Stimulated activated CD4-positive, alpha-beta T cell treated with anti-CD3 and anti-CD28 coated beads, Interleukin-1b, Interleukin-23, amount 100 ng/mL, for 4 hours (primary cell): ENCODE measurements around the gene PHACTR3.

Source experiments
- DNase-seq, 2 donors: peaks; one replicate each; pipeline ENCODE4 v3.0.0-alpha.2; 2020; ENCODE audit warnings: low read depth in 2 of 2

Gene PHACTR3

DNA sequence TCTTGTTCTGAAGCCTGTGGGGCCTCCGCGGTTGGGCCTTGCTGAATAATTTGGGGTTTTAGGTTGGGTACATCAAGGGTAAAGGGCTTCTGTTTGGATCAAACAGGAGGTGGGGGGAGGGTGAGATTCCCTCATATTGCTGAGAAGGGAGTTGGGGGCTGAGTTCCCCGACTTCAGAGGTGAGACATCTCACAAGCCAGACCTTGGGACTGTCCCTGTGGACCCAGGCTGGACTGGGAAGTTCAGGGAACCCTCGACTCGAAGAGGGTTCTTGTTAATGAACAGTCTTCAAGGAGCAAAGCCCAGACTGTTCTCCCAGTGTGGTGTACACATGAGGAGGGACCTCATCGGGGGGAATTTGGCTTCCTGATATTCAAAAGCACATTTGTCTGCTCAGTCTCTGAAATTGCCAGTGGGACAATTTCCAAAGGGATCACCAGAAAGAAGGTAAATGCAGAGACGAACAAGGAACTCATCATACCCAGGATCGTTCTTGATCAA is 210.6 kb downstream of the PHACTR3 start:
- no peak for DNase-seq

DNA sequence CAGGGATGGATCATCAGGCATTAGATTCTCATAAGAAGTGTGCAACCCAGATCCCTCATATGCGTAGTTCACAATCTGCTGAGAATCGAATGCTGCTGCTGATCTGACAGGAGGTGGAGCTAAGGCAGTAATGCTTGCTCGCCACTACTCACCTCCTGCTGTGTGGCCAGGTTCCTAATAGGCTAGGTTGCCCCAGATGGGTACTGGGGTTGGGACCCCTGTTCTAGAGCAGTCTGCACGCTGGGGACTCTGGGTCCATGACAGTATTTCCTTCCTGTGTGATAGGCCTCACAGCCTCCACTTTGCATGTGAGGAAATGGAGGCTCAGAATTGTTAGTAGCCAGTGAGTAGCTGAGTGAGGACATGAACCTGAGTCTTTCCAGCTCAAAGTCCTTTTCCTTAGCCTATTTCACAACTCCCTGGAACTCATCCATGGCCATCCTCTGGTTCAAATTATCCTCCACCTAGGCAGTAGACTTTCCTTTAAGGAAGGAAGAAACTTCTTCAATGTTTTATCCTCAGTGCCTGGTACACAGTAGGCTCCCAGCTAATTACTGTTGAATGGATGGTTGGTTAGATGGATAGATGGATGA is 211.9 kb downstream of the PHACTR3 start:
- no peak for DNase-seq

DNA sequence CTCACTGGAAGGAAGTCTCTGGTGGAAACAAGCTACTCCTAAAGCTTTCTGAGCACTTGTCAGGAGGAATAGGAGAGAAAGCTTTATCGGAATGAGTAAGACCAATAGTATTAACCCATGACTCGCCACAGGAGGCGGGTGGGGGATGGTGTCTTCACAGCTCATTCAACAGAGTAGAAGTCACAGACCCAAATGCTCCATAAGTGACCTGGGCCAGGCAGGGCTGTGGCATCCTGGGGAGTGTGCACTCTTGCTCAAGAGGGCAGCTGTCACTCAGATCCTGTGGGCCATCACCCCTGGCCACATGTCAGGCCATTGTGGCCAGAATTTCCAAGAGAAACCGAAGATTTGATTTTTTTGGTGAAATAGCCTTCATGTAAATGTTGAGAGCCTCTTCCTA is 213.1 kb downstream of the PHACTR3 start:
- DNase-seq = no peak

DNA sequence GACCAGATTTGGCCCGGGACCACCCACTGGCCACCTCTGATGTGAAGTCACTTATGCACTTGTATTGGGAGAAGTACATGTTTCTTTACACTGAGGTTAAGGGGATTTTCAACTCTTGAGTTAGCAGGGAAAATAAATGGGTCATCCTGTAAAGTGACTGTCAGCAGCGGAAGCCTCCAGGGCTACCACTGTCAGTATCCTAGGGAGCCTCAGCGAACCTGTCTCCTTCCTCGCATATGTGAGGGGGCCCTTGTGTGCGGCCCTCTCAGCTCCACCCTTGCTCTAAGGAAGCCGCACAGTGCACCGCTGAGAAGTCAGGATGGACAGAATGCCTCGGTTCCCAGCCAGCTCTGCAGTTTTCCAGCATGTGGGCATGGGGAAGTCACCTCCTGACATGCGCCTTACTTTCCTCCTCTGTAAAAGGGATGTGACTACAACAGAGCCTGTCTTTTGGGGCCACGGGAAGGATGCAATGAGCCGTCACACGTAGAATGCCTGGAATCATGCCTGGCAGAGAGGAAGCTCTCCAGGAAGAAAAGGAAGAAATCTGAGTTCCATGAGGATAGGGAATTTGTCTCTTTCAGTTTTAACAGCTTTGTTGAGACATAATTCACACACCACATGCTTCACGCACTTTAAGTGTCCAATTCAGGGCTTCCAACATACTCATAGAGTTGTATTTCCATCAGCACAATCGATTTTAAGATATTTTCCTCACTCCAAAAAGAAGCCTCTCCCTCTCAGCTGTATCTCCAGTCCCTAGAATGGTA is 213.7 kb downstream of the PHACTR3 start:
- DNase-seq = no peak

DNA sequence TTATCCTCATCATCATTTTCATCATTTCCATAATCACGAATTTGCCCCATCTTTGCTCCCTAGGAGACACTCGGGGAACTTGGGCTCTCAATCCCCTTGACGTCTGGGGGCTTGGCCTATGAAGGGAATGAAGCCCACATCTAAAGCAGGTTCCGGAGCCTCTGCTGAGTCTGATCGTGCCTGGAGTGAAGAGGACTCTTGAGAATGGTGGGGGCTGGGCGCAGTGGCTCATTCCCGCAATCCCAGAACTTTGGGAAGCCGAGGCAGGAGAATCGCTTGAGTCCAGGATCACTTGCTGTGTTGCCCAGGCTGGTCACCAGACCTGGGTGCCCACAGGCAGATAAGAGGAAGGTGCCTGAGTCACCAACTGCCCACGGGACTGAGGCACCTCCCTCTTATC is 214.6 kb downstream of the PHACTR3 start:
- DNase-seq = no peak

DNA sequence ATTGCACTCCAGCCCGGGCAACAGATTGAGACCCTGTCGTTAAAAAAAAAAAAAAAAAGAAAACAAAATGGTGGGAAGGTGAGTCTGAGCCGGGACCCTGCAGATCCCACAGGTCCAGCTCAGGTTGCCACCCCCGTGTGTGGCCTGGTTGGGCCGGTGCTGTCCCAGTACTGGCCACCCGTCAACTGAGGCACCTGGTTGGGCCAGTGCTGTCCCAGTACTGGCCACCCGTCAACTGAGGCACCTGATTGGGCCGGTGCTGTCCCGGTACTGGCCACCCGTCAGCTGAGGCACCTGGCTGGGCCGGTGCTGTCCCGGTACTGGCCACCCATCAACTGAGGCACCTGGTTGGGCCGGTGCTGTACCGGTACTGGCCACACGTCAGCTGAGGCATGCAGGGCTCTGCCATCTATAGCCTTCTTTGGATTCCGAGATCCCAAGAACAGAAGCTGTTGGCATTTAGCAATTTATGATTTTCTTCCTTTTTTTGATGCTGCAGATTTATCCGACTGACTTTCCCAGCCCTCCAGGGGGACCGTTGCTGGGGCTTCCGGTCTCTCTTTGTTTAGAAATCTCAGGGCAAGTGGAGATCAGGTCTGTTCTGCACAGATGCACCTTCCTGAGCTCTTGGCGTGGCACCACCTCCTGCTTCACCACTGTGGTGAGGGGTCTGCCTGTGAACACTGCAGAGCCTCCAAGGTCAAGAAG is 215.3 kb downstream of the PHACTR3 start:
- DNase-seq = no peak

DNA sequence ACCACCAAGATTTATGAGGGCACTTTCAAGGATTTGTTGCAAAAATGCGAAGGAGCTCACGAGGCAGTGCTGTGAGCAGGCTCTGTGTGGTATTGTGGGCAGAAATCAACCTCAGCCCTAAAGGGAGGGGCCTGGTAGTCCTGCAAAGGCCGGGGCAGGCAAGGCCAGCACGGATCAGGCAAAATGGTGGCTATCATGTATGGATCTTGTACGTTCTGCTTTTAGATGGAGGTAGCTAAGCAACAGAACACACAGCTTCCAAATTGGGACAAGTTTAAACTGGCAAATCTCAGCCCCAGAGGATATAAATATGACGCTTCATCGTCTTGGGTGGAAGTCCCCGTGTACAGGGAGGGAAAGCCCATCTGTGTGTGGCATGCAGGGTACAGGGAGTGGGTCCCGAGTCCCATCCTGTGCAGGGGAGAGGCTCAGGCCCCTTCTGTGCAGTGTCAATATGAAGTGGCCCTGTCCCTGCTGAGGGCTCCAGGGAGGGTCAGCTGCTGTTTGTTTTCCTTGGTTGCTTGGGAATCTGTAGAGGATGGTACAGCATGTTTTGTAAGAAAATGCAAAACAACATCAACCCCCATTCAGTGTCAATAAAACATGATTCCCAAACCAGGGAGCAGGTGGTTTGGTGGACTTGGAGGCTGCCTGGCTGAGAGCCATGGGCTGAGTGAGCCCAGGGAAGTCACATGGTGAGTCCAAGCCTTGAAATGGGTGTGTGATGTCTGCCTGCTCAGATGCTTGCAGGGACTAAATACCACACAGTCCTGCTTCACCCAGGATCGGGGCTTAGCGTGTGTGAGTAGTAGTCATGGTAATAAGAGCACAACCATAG is 216.1 kb downstream of the PHACTR3 start:
- DNase-seq = no peak

DNA sequence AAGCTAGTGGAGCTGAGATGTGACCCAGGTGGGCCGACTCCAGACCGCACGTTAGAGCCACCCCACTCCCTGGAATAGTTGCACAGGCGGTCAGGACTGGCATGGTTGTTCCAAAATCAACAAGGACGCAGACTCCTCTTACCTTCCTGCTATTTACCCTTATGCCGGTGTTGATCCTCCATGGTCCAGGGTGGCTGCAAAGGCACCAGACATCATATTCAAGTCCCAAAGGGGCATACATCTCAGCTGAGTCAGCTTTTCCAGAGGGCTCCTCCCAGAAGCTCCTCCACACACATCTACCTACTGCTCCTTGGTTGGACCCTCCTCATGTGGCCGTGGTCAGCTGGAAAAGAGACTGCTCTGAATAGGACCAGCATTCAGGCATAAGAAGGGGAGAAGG is 216.9 kb downstream of the PHACTR3 start:
- DNase-seq = no peak

DNA sequence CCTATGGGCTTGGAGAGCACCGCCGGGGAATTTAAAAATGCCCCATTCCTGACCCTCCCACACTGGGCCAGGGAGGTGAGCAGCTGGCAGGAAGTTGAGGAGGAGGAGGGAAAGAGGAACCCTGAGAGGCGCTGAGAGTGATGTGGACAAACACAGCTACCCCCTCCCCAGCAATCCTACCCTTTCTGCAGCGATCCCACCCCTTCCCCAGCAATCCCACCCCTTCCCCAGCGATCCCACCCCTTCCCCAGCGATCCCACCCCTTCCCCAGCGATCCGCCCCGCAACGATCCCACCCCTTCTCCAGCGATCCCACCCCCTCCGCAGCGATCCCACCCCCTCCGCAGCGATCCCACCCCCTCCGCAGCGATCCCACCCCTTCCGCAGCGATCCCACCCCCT is 217.4 kb downstream of the PHACTR3 start:
- no peak for DNase-seq

DNA sequence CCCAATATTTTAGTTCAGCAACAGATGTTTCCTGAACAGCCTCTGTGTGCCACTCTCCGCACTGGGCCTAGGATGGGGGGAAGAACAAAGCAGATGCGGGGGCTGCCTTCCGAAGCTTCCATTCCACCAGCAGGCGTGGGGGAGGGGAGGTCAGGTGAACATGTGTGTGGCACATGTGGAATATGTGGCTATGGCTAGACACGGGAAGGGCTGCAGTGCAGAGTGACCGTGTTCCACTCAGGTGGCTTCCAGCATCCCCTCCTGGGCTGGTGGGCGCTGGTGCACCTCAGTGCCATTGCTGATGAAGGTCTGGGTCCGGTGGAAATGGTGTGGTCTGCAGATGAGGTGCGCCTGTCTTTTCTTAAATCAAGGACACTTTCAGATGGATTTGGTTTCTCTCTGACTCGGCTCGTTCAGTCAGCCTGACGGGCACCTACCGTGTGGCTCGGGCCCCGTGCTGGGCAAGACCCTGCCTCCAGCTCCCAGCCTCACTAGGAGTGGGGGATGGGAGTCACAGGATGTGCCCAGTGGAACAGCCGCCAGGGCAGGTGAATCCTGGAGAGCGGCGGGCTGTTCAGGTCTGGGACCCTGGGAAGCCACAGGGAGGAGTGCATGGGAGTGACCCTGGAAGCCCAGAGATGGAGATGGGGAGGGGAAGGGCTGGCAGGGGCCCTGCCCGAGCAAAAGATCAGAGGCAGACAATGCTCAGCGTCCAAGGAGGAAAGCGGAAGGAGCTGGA is 218.1 kb downstream of the PHACTR3 start:
- no peak for DNase-seq

DNA sequence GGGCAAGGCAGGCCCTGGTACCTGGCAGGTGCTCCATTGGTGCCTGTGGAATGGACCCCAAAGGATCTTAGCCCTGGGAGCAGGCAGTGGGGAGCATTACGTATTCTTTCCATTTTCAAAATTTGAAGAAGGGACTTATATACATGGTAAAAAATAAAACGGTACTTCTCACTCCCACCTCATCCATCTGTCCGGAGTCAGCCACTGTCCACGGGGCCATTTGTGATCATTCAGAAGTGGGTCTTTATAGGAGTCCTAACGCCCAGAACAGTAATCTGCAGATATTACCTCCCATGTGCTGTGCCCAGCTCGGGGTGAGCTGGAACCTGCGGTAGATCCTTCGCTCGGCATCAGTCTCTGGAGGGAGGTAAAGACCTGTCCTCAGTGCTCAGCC is 218.7 kb downstream of the PHACTR3 start:
- no peak for DNase-seq

DNA sequence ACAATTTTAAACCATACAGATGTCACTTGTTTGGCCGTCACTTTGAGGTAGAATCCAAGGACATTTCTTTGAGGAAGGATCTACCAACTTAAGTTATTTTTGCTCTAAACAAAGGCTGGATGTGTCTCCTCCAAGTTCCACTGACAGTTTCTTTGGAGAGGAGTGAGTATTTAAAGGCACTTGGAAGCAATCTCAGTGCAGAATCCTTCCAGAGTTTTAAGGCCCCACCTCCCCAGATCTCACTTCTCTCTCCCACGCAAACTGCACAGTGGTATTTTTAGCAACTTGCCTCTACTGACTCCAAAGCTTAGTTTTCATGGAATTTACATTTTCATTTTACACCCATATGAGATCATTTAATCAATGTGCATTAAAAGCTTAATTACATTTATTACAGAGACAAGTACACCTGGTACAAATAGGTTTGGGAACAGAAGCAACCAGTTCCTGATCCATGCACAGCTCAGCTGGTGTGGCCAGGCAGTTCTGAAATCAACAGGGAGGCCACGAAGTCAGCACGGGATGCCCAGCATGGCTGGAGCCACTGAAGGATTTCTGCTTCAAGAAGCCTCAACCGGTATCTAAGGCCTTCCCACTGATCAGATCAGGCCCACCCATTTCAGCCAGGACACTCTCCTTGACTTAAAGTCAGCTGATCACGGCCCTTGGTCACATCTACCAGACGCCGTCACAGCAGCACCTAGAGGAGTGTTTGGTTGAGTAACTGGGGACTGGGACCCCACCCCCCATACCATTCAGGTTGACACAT is 219.3 kb downstream of the PHACTR3 start:
- no peak for DNase-seq

DNA sequence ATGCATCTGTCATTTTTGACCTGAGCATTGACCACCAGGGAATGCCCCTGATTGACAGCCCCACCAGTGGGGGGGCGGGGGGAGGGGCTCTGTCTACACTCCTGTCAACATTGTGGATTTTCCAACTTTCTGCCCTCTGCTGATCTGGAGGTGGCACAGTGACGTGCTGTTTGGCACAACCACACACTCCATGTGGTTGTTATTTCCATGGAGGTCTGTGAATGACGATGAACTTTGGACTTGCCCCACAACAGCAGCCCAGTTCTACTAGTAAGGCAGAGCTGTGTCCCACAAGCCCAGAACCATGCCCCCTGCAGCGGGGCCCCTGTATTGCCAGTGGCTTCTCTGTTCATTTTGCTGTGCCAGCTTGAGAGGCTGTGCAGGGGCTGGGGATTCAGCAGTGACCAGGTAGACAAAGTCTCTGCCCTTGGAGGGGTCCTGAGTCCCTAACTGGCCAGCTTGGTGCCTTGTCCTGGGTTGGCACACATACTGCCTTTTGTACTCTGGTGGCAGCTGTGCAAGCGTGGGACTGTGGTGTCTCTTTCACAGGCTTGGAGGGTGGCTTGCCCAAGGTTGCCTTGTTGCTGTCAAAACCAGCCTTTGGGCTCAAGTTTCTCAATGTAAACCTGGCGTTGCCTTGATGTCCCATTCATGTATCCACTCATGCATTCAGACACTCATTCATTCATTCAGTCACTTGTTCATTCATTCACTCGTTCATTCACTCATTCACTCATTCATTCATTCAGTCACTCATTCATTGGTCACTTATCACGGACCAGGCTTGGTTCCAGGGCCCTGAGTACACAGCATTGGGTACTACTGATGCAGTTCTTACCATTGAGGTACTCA is 220.6 kb downstream of the PHACTR3 start:
- no peak for DNase-seq

DNA sequence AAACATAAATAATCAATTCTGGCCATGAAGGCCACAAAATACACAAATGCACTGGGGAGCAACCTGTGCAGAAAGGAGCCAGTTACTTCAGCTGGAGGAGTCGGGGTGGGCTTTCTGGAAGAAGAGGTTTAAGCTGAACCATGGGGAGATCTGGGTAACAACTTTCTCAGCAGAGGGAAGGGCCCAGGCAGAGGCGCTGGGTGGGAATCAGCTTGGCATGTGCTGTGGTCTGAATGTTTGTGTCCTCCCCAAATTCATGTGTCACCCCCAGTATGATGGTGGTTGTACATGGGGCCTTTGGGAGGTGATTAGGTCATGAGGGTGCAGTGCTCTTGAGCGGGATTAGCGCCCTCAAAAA is 221.2 kb downstream of the PHACTR3 start:
- no peak for DNase-seq

DNA sequence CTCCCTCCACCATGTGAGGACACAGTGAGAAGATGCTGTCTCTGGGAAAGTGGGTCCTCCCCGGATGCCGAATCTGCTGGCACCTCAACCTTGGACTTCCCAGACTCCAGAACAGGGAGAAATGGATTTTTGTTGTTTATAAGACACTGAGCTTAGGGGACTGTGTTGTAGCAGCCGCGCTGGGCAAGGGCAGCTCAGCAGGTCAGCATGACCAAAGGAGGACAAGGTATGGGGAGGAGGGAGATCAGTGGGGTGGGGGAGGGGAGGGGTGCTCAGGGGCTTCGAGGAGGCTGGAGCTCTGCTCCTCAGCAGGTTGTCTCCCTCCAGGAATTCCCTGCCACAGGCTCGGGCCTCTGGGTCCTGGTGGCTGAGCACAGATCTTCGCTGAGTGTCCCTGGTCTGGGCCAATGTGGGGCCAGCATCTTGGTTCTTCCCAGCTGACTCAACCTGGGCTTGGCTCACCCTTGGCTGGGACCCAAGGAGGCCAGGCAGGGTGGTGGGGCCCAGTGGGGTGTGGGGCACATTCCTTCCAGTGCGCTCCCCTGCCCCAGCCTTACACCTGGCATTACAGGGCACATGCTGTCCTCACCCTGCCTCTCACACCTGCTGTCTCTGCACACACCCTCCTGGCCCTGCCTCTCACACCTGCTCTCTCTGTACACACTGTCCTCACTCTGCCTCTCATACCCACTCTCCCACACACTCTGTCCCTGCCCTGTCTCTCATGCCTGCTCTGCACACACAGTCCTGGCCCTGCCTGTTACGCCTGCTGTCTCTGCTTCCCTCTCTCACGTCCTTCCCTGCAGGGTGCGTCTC is 221.8 kb downstream of the PHACTR3 start:
- DNase-seq = no peak

DNA sequence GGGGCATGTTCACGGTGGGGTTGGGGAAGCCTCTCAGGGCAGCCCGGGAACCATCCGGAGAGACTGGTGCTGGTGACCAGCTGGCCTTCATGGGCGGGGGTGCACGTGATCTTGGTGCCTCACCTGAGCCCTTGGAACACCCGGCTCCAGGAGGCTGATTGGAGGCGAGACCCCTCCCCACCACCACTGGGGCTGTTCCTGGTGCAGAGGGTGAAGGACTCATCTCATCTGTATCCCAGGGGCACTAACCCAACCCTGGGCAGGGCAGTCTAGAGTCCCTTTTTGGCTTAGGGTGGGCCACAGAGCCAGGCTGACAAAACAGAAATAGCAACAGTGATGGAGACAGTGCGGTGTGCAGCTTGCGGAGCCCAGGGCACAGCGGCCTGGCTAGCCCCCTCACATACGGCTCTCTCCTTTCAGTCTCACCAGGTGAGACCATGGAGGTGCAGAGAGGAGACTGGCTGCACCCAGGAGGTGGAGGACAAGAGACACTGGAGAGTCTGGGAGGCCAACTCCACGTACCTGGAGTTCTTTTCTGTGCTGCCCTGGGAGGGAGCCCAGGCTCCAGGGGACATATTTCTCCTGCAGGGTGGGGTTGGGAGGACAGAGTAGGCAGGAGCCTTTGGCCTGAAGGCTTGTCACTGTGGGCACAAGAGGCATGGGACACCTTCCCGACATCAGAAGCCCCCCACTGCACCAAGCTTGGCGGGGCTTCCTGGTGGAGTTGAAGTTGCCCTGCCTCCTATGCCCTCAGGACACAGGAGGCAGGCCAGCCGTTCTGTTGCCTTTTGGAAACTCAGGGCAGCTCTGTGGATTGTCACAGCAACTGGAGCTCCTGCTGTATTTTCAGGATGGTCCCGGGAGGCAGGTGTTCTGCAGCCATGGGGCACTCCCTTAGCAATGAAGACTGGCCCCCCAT is 223.1 kb downstream of the PHACTR3 start:
- no peak for DNase-seq

DNA sequence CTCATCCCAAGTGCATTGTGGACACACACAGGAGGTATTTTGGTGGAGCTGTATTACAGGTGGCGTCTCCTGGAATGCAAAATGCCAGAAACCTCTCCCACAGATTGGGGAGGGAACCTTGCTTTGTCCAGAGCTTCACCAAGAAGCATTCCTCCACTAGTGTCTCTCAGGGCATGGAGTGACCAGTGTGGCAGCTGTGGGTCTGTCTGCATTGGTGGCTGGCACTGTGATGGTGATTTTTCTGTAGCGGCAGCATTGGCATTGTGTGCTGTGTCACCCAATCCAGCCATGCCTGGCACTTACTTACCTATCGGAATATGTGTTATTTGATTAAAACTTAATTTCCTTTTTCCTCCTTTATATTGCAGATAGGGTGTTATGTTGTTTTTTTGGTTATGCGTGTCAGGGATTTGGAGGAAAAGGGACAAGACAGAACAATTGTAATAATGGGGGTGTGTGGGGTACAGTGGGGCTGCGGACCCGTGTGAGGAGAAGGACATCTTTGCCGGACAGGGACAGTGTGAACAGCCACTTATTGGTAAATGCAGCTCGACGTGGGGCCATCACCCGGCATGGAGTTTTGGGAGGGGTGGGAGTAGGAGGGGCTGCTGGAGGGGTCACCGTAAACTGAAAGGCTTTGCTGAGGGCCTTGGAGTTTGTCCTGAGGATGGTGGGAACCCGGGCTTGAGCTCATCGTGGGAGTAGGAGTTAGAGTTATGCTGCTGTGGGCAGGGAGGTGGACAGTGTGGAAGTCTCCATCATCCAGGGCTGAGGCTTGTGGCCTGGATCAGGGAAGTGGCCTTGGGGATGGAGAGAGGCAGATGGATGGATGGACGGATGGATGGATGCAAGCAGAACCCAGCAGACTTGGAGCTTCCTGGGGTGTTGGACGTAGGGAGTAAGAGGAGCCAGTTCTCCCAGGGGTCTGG is 224.0 kb downstream of the PHACTR3 start:
- no peak for DNase-seq
